ENCODE data around the gene PM20D2. TPM values are rescaled to one million over a fixed set of nuclear protein-coding genes. Genes with fewer than 3 reads are reported as not detected.

PM20D2 gene
- total RNA-seq, 1 donor from 2014 or later: 14.3 TPM

DNA sequence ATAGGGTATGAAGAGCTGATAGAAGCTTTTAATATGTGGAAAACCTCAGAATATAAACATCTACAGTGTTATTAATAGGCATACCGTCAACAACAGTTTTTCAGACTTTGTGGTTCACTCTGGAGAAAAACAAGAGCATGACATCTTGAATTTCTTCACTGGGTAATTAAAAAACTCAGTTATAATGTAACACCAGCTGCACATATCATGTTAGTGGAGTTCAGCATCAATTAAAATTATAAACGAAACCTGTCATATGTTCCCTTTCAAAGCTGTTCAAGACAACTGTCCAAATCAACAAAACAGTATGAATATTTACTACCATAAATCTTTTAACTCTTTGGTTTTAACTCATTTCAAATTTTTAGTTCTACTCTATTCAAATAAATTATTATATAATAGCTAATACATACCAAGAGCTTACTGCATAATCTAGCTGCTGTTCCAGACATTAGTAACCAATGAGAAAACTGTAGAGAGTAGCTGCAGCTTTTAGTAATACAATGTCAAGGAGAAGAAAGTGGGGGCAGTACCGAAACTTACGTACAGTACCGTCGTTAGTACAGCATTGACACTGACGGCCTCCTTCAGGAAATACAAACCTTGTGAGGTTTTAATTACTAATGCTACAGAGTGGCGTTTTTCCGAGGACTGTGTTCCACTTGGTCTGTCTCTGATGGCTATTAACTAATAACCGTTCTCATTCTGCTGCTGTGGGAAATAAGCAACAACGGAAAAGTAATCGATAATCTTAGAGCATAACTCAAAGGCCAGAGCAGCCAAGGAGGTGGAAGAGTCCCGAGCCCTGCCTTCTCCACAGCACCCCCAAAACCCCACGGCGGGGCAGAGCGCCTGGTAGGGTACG, 532 bp upstream of the PM20D2 start:
- no peak for DNase-seq (ENCODE audit: low read depth, low spot score)

DNA sequence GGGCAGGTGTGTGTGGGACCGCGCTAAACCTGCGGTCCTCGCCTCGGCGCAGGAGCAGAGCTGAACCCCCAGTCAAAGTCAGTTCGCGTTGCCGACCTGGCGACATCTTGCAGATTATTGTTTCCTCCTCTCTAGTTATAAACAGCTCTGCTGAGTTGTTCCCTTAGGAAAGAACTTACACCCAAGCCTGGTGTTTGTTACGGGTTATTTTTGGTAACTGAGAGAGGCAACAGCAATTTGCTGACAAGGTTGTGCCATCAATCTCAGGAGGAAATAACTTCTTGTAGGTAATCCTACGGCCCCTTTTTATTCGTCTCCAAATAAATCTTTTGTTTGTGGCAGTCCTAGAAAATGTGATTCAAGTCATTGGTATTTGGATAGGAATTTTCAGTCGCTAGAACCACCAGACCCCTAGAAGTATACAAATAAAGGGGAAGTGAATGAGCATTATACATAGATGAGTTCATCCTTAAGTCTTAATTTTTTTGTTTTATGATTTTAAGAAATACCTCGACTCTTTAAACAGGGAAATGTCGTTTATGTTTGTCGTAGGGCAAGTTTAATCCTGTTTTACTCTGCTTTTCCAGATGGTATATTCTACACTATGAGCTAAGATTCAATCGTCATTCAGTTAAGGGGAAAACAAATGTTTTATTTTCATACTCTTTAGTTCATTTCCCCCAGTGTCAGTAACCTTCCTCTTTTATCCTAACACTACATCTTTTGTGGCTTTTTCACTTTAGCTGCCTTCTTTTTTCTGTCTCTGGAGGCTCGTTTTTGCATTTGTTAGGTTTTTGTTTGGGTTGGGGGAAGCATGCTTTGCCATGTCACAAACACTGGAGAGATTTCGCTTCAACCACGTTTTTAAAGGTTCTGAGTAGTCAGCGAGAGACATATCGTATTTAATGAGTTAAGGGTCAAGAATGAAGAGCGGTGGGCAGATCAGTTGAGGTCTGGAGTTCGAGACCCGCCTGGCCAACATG, 1.2 kb downstream of the PM20D2 start:
- DNase-seq (ENCODE audit: low read depth, low spot score): no peak

DNA sequence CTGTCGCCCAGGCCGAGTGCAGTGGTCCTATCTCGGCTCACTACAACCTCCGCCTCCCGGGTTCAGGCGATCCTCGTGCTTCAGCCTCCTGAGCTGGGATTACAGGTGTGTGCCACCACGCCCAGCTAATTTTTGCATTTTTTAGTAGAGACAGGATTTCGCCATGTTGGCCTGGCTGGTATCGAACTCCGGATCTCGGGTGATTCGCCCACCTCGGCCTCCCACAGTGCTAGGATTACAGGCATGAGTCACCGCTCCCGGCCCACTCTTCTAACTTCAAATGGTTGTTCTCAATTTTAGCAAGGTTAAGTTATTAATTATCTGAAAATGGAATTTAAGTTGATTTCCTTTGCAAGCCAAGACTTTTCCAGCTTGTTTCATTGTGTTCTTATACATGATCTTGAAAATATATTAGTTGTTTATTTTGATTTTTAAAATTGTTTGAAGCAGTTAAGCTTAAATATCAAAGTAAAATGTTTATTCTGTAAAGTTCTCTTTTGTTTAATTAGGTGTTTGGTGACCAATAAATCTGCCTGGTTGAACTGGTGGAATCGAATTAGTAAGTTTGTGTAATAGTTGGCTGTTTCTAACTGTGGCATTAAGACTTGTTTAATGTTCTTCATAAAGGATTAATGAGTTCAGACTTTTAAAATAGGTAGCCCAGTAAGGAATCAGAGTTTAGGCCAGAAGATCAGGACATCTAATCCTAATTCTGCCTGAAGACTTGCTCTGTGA, 2.3 kb downstream of the PM20D2 start:
- no peak for DNase-seq (ENCODE audit: low read depth, low spot score)

DNA sequence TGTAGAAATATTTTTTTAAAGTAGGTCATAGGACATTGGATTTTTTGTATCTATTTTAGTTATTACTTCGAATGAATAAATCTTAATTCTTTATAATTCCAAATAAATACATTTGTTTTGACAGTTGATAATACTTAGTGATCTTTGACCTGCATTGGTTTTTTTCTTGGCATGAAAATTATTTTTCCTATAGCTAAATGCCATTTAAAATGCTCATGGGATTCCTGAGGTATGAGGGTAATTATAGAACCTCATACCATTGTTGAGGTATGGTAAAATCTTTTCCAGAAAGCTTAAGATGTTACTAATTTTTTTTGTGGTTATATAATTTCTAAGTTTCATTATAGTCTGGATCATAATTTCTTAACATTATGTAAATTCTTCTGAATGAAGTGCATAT, 8.3 kb downstream of the PM20D2 start:
- DNase-seq (ENCODE audit: low read depth, low spot score): no peak

DNA sequence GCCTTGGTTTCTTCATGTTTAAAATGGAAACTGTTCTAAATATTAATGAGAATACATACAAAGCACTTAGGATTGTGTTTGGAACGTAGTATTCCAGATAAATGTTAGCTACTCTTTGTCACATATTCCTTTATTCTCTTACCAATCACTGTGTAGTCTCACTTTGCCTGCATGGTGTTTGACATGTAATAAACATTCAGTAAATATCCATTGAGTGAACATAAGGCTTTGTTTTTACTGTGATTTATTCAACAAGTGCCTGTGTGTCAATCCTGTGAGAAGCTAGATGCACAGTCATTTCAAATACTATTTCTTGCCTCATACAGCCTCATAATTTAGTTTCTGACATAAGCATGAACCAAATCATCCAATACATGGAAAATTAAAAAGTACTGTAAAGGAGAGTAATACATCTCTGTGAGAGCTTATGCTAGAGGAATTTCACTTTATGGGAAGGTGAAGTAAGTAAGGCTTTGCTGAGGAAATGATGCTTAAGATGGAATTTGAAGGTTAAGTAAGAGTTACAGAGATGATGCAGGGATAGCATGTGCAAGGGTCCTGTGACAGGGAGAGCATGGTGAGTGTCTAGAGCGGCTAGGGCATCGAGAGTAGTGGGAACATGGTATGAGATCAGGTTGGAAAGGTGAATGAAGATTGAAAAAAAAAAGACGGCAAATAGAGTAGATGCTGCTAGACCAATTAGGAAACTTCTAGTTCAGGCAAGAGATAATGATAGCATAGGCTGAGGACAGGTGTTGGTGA, 14.7 kb downstream of the PM20D2 start:
- no peak for DNase-seq (ENCODE audit: low read depth, low spot score)

DNA sequence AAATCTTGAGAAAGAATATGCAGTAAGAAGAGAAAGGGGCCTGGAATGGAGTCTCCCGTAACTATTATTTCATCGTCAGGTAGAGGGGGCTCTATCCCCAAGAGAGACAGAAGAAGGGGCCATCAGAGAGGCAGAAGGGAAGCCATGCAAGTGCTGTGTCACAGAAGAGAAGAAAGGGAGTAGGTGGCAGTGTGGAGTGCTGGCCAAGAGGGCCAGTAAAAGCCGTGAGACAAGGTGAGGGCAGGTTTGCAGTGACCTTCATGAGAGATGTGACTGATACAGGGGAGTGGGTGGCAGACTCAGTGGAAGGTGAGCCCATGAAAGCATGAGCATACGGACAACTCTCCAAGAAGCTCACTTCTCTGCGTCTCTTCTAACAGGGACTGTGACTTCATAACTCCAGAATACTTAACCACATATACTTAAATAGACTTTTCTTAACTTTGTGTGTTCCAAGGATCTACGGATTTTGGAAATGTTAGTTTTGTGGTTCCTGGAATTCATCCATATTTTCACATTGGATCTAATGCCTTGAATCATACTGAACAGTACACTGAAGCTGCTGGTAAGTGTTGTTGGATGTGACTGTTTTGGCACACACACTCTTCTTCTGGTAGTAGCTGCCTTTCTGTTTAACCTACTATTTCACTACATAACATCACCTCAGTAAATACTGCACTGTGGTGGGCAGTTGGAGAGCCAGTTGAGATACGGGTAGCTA, 15.6 kb downstream of the PM20D2 start:
- no peak for DNase-seq (ENCODE audit: low read depth, low spot score)

DNA sequence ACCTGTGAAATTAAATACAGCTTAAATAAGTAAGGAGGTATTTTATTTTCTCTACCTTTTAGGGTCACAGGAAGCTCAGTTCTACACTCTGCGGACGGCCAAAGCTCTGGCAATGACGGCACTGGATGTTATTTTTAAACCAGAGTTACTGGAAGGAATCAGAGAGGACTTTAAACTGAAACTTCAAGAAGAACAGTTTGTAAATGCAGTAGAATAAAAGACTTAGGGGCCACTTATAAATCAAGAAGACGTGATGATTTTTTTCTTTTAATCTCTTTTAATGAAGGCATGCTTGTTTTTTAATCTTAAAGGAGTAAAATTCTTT, 16.2 kb downstream of the PM20D2 start:
- no peak for DNase-seq (ENCODE audit: low read depth, low spot score)

DNA sequence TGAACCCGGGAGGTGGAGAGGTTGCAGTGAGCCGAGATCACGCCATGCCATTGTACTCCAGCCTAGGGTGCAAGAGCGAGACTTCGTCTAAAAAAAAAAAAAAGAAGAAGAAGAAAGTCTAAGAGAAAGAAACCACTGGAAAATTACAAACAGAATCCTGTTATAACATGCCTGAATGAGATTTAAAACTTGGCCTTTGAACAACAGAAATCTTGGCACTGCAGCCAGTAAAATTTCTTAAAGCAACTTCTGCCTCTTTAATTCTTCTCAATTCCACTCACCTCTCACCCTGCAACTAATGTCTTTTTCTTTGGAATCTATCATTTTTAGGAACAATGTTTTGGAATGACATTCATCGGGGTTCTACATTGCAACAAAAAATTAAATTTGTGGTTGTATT, 26.3 kb downstream of the PM20D2 start:
- no peak for DNase-seq (ENCODE audit: low read depth, low spot score)

DNA sequence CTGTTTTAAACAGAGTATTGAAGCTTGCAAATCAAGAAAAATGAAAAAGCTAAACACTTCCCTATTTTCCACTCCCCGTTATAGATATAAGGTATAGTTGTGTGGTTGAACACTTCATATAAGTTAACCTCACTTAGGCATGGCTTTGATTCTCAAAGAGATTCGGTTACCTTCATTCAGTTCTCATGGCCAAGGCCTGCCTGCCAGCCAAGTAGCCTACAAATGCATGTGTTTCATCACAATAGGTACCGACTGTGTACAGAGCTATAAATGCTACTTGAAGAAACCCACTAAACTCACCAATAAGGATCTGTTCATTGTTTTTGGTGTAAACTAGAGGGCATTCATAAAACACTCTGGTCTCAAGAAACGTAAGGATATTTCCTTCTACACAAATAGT, 27.8 kb downstream of the PM20D2 start:
- DNase-seq (ENCODE audit: low read depth, low spot score): no peak

DNA sequence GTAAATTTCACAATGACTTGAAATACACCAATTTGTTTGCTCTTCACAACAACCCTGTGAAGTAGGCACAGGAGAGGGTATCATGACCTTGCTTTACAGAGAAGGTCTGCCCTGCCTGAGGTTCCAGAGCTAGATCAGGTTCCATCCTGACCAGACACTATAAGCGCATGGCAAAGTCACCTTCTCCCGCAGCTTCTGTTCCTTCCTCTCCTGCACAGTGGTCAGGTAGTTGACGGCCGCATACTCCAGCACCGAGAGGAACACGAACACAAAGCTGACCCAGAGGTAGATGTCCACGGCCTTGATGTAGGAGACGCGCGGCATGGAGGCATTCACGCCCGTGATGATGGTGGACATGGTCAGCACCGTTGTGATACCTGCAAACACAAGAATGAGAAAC, 34.3 kb downstream of the PM20D2 start:
- no peak for DNase-seq (ENCODE audit: low read depth, low spot score)

DNA sequence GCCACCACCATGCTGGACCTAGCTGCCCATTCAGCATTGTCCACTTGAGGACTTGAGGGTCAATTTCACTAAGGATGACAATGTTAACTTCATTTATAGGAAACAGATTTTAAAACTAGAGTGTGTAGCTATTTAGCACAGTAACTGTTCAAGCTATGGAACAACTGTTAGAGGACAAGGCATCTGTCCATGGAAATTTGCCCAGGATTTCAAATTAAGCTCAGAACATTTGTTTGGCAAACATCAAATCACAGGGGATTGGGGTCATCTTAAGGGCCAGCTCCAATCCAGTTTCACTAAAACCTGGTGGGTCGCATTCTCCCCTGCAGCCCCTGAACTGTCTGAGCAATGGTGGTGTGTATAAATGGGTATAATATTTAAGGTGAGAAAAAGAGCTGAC, 35.1 kb downstream of the PM20D2 start:
- DNase-seq (ENCODE audit: low read depth, low spot score): no peak

DNA sequence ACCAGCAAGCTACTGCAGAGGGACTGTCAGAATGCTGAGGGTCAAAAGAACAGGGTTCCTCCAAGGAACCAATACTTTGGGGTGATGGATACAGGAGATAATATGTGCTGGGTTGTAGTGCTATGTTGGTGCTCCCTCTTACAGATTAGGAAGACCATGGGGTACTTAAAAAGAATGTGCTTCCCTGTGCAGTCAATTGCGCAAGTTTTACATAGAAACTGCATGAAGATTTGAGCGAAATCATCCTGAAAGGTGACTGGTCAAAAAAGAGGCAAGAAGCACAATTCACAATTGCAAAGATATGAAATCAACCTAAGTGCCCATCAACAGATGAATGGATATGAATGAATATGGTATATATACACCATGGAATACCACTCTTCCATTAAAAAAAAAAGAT, 37.4 kb downstream of the PM20D2 start:
- no peak for DNase-seq (ENCODE audit: low read depth, low spot score)

DNA sequence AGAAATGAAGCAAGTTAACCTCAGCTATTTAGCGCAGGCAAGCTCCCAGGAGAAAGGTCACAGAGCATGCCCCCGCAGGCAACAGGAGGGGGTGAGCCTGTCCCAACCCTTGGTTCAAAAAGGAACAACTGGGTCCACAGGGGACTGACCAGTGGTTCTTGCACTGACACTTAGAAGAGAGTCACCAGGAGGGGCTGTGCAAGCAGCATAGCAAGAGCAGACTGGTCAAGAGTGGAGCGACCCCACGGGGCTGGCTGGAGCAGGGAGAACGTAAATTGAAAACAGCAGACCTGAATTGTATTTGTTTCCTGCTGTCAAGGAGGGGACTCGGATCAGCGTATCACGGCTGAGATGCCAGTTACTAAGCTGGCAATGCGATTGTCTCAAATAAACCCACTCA, 38.5 kb downstream of the PM20D2 start:
- no peak for DNase-seq (ENCODE audit: low read depth, low spot score)

DNA sequence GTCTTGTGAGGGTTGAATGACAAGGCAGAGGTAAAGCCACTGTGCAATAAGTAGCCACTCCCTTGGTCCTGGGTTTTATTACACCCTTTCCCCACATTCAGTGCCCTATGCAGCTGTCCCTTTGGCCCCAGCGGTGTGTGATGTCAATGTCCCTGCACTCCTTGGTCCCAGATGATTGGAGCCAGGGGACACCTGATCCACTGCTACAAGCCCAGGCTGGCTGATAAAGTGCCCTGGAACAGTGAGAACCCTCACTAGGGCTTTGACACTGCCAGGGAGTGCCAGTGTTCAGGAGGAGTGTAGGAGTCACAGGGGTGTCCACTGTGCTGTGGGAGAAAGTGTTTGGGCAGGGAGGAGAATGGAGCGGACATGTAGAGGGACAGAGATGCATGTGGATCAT, 40.9 kb downstream of the PM20D2 start:
- DNase-seq (ENCODE audit: low read depth, low spot score): no peak

DNA sequence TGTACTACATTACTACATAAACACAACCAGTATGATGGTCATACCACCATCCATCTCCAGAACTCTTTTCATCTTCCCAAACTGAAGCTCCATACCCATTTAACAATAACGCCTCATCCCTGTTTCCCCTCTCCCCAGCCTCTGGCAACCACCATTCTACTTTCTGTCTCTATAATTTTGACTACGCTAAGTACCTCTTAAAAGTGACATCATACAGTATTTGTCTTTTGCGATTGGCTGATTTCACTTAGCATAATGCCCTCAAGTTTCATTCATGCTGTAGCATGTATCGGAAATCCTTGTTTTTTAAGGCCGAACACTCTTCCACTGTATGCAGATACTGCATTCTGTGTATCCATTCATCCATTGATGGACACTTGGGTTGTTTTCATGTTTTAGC, 41.6 kb downstream of the PM20D2 start:
- no peak for DNase-seq (ENCODE audit: low read depth, low spot score)

DNA sequence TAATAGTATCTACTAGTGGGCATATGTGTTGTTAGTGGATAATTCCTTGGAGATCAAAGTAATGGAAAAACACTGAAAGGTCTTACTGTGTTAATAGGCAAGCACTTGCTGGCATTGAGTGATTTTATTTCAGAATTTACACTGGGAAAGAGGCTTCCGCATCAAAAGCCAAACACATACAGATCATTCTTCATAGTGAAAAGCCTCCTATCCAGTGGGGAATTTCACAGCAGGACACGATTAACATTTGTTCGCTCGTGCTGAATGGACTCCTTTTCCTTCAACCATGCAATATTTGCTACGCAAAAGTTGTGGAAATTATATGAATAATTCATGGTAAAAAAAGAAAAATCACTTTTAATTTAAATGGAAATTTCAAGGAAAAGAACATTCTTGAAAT, 44.9 kb downstream of the PM20D2 start:
- DNase-seq (ENCODE audit: low read depth, low spot score): no peak

DNA sequence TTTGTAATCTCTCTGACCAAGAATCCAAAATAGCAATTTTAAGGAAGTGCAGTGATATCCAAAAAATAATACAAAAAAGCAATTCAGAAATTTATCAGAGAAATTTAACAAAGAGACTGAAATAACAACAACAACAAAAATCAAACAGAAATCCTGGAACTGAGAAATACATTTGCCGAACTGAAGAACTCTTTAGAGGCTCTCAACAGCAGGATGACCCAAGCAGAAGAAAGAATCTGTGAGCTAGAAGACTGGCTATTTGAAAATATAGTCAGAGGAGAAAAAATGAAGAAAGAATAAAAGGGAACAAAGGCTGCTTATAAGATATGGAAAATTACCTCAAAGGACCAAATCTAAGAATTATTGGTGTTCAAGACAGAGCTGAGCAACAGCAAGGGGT, 48.7 kb downstream of the PM20D2 start:
- no peak for DNase-seq (ENCODE audit: low read depth, low spot score)

DNA sequence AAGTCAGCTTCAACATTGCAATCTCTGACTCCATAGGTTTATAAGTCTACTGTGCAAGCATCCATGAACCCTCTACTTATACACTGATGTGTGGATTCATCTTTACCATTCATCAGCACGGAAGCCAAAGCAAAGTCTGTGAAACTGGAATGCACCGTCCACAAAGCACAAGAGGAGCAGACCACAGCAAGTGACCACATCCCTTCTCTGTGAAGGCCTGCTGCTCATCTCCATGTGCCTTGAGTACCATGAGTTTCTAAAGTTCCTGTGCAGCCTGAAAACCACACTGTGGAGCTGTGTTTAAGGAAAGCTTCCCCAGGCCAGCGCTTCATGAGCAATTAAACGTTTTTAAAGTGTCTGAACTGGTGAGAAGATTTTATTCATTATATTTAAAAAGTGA, 51.3 kb downstream of the PM20D2 start:
- no peak for DNase-seq (ENCODE audit: low read depth, low spot score)

DNA sequence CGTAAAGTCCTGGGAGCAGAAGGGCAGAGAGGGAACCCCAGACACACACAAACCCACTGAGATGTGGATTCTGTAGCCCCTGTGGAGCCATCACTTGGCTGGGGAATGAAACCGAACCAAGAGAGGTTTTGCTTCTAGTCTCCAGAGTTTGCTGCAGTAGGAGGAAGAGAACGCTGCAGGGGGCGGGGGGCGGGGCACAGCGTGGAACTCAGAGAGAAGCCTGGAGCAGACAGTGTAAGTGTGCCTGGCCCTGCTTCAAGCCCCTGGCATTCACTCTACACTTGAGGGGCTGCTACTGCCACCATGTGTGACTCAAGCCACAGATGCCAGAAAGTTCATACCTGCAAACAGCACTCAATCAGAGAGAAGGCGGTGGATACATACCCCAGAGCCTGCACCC, 52.4 kb downstream of the PM20D2 start:
- no peak for DNase-seq (ENCODE audit: low read depth, low spot score)

DNA sequence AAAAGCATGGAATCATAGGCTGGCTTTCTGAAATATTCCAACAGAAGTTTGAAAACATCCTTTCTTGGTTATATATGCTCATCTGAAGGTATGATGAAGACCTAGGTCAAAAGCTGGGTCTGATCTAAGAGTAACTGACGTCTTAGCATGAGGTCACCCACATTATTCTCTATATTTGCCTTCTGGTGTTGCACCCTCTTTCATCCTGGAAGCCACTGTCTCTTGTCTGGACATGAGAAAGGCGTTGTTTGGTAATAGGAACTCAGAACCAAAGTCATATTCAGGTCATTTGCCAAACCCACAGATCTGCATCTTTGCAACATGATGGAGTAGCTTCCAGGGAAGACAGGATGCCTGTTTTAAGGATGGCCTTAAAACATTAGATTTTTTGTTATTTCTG, 53.7 kb downstream of the PM20D2 start:
- no peak for DNase-seq (ENCODE audit: low read depth, low spot score)

Data from pulmonary artery endothelial cell (primary cell).